Measurements from ENCODE around the gene DYNLT2B. TPM values are rescaled to one million over a fixed set of nuclear protein-coding genes. Genes with fewer than 3 reads are reported as not detected.
"Not testable (repeated sequence)": the region's sequence is repeated elsewhere in the genome, so short reads cannot be mapped to it uniquely, and the experiment has no call there.

Gene DYNLT2B
- 25.6 TPM for polyA plus RNA-seq (2012; ENCODE audit: missing spikeins)

DNA sequence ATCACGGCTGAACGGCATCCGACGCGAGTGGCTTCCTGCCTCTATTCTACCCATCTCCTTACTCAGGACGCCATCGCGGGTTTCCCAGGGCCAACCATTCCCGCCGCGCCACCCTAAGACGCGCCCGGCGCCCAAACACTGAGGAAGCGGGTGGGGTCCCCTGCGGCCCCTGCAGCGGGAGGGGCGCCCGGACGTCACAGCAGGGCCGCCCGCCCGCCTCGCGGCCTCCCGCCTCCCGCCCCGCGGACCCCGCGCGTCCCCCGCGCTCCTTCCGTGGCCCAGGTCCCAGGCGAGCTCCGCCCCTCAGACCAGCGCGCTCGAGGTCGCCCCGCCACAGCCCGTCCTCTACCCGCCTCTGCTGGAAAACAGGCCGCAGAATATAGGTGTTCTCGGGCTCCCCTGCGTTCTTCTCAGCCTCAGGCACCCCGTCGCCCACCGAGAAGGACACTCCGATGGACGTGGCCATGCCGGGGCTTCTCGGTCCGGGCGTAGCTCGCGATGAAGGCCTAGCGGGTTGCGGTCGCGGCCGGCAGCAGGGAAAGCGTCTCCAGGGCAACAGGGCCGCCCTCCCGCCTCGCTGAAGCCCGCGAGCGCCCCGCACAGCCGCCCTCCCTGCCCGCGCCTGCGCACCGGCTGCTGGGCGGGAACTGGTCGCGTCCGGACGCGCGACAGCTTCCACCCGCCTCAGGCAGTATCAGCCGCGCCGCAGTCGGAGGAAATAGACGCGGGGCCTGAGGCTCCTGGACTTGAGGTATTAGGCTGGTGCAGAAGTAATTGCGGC is at the start of gene DYNLT2B:
Gene DYNLT2B (minus strand): TSS at position 554 of the 781 bp plus-strand sequence. CDS start 88 bp downstream, at position 466.
- FAIRE-seq (peak; percentile 84), DNase-seq (ENCODE audit: insufficient read length) (peak; percentile 98)
- peak; percentile 89 for TF ChIP-seq POLR2A (IDR thresholded peaks at IDR 0.05; ENCODE audit: low read depth, low read length)
- peak; percentile 74; the same call in 1 of the 2 replicates for TF ChIP-seq POLR2AphosphoS5 (IDR thresholded peaks at IDR 0.05; ENCODE audit: low read depth, low read length)
- peak; percentile 86 for TF ChIP-seq TAF1 (IDR thresholded peaks at IDR 0.05; ENCODE audit: borderline replicate concordance, low read depth, low read length)

DNA sequence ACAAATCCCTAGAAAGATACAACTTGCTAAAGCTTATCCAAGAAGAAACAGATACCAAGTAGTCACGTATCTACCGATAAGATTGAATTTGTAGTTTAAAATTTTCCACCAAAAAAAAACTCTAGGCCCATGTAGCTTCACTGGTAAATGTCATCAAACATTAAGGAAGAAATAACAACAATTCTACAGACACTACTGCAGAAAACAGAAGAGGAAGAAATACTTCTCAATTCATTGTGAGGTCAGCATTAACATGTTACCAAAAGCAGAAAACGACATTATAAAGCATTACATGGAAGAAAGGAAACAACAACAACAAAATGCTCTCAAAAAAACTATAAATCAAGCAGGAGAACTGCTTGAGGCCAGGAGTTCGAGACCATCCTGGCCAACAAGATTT is 47.7 kb upstream of the DYNLT2B start:
- TF ChIP-seq TAF1 (IDR thresholded peaks at IDR 0.05; ENCODE audit: borderline replicate concordance, low read depth, low read length) (no peak), POLR2AphosphoS5 (IDR thresholded peaks at IDR 0.05; ENCODE audit: low read depth, low read length) (no peak), POLR2A (IDR thresholded peaks at IDR 0.05; ENCODE audit: low read depth, low read length) (no peak)
- no peak for FAIRE-seq
- DNase-seq (ENCODE audit: insufficient read length) = no peak

DNA sequence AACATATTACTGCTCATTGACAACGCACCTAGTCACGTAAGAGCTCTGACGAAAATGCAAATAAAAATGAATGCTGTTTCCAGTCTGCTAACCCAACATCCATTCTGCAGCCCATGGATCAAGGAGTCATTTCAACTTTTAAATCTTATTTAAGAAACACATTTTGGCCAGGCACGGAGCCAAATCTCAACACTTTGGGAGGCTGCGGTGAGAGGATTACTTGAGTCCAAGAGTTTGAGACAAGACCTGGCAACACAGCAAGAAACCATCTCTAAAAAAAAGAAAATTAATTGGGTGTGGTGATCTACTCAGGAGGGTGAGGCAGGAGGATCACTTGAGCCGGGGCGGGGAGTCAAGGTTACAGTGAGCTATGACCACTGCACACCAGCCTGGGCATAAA is 42.5 kb upstream of the DYNLT2B start:
- DNase-seq (ENCODE audit: insufficient read length) (no peak), FAIRE-seq (no peak)
- TF ChIP-seq POLR2AphosphoS5 (IDR thresholded peaks at IDR 0.05; ENCODE audit: low read depth, low read length) = no peak
- TF ChIP-seq POLR2A (IDR thresholded peaks at IDR 0.05; ENCODE audit: low read depth, low read length) = no peak
- TF ChIP-seq TAF1 (IDR thresholded peaks at IDR 0.05; ENCODE audit: borderline replicate concordance, low read depth, low read length) = no peak

DNA sequence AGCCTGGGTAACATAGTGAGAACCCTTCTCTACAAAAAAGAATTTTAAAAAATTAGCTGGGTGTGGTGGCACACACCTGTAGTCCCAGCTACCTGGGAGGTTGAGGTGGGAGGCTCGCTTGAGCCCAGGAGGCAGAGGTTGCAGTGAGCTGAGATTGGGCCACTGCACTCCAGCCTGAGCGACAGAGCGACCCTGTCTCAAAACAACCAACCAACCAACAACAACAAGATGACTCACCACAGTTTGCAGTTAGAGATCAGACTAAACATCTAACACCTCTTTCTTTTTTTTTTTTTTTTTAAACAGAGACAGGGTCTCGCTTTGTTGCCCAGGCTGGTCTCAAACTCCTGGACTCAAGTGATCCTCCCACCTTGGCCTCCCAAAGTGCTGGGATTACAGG is 40.5 kb upstream of the DYNLT2B start:
- FAIRE-seq; DNase-seq (ENCODE audit: insufficient read length): not testable (repeated sequence)

DNA sequence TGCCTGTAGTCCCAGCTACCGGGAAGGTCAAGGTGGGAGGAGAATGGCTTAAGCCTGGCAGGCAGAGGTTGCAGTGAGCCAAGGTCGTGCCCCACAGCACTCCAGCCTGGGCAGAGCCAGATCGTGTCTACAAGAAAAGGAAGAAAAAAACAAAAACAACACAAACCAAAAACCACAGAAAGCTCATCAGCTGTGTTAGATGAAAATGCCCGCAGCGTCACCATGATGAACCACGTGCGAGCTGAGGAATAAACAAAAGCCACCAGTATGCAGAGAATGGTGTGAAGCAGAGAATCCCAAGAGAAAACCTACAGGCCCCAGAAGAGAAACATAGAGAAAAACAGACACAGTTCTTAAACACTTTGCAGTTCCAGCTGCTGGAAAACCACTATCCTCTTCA is 39.9 kb upstream of the DYNLT2B start:
- no peak for FAIRE-seq
- DNase-seq (ENCODE audit: insufficient read length) = no peak
- TF ChIP-seq TAF1 (IDR thresholded peaks at IDR 0.05; ENCODE audit: borderline replicate concordance, low read depth, low read length) = no peak
- no peak for TF ChIP-seq POLR2AphosphoS5 (IDR thresholded peaks at IDR 0.05; ENCODE audit: low read depth, low read length)
- TF ChIP-seq POLR2A (IDR thresholded peaks at IDR 0.05; ENCODE audit: low read depth, low read length) = no peak

DNA sequence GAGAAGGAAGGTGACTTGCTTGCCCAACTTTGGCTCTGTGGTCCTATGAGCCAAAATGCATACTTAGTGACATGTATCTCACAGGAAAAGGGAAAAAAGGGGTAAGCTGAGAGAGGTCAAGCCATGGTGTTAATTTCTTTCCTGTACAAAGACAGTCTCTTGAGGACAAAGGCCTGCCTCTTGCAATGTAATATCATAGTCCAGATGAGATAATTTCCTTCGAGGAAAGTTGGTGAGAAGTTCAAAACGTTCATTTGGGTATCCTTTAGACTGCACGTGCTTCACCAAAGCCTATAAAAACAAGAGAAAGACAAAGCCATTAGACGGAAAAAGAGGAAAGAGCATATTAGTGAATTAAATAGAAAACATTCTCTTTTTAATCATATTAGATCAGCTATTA is 38.5 kb upstream of the DYNLT2B start:
- TF ChIP-seq POLR2A (IDR thresholded peaks at IDR 0.05; ENCODE audit: low read depth, low read length) (no peak), TAF1 (IDR thresholded peaks at IDR 0.05; ENCODE audit: borderline replicate concordance, low read depth, low read length) (no peak), POLR2AphosphoS5 (IDR thresholded peaks at IDR 0.05; ENCODE audit: low read depth, low read length) (no peak)
- FAIRE-seq (no peak), DNase-seq (ENCODE audit: insufficient read length) (no peak)

DNA sequence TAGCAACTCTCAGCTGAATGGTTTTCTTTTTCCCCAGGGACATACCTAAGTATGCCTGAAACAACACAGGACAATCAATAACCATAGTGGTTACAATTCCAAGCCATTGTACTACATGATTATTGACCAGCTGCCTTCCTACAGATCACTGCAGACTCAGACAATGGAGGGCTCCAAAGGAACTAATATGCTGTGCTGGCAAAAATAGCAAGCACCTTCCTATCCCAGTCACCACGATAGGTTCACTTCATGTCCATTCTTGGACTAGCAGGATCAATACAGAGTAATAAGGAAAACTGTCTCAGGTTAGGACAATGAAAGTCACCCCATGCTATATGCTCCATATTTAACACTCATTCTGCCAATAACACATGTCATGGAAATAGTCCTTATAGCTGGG is 37.6 kb upstream of the DYNLT2B start:
- no peak for TF ChIP-seq POLR2AphosphoS5 (IDR thresholded peaks at IDR 0.05; ENCODE audit: low read depth, low read length)
- no peak for TF ChIP-seq POLR2A (IDR thresholded peaks at IDR 0.05; ENCODE audit: low read depth, low read length)
- no peak for TF ChIP-seq TAF1 (IDR thresholded peaks at IDR 0.05; ENCODE audit: borderline replicate concordance, low read depth, low read length)
- FAIRE-seq = no peak
- DNase-seq (ENCODE audit: insufficient read length) = no peak

DNA sequence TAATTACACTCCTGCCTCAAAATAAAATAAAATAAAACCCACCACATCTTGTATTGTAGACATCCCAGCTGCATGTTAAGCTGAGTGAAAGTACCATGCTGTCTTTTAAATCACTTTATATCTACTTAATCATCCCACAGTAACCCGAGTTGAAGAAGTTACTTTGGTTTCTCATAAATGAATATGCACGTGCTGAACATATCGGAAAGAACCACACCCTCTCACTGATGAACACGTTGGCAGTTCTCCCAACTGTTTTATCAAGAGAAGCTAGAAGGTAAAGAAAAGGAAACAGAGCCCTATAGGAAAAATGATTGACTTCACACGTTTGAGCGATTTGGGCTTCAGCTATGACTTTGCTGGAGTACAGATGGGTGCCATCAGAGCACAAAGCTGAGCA is 36.1 kb upstream of the DYNLT2B start:
- no peak for FAIRE-seq
- DNase-seq (ENCODE audit: insufficient read length) = no peak
- no peak for TF ChIP-seq POLR2AphosphoS5 (IDR thresholded peaks at IDR 0.05; ENCODE audit: low read depth, low read length)
- TF ChIP-seq TAF1 (IDR thresholded peaks at IDR 0.05; ENCODE audit: borderline replicate concordance, low read depth, low read length) = no peak
- no peak for TF ChIP-seq POLR2A (IDR thresholded peaks at IDR 0.05; ENCODE audit: low read depth, low read length)

DNA sequence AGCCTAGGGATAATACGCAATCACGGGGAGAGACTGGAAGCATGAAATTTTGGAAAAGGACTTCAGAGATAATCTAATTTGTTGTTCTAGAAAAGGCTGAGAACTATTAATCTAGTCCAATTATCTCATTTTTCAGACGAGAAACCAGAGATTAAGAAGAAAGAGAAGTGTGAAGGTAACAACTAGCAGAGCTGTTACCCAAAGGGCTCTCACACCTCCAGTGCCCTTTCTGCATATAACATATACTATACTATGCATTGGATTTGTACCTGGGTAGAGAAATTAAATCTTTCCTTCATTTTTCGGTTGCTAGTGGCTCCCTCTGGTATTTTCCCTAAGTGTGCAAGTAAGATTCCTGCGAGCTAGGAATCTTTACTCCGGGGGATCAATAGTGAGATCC is 33.5 kb upstream of the DYNLT2B start:
- no peak for DNase-seq (ENCODE audit: insufficient read length)
- TF ChIP-seq TAF1 (IDR thresholded peaks at IDR 0.05; ENCODE audit: borderline replicate concordance, low read depth, low read length) = no peak
- no peak for TF ChIP-seq POLR2AphosphoS5 (IDR thresholded peaks at IDR 0.05; ENCODE audit: low read depth, low read length)
- no peak for TF ChIP-seq POLR2A (IDR thresholded peaks at IDR 0.05; ENCODE audit: low read depth, low read length)
- no peak for FAIRE-seq

DNA sequence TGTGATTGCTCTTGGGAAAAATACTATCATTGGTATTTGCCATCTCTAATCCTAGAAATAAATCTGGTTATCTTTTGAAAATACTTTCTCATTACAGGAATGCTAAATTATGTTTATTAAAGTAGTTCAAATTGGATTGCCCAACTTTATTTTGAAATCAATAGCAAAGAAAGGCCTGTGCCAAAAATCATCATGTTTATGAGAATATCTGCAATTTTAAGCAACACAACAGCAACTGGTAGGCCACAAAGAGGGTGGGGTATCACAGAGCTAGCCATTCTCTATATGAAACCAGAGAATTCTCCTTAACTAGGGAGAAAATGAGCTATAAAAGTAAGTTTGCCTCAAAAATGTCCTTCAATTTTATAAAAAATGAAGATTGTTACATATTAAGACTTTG is 32.0 kb upstream of the DYNLT2B start:
- no peak for DNase-seq (ENCODE audit: insufficient read length)
- TF ChIP-seq POLR2A (IDR thresholded peaks at IDR 0.05; ENCODE audit: low read depth, low read length) (no peak), POLR2AphosphoS5 (IDR thresholded peaks at IDR 0.05; ENCODE audit: low read depth, low read length) (no peak)
- FAIRE-seq = no peak

DNA sequence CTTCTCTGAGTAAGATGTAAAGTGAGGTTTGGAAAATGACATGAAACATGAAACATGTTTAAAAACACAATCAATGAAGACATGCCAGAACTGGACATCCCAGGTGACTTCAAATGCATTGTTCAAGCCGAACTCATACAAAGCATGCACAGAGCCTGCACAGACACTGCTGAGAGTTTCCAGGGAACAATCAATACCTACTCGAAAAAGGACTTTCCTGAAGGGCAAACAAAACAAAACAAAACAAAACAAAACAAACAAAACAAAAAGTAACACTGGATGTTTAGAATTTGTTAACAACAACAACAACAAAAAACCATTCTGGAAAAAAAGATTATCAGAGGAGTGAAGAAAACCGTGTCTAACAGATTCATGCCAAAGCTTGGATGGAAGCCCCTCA is 30.7 kb upstream of the DYNLT2B start:
- FAIRE-seq (no peak), DNase-seq (ENCODE audit: insufficient read length) (no peak)
- TF ChIP-seq POLR2A (IDR thresholded peaks at IDR 0.05; ENCODE audit: low read depth, low read length) = no peak
- TF ChIP-seq POLR2AphosphoS5 (IDR thresholded peaks at IDR 0.05; ENCODE audit: low read depth, low read length) = no peak
- TF ChIP-seq TAF1 (IDR thresholded peaks at IDR 0.05; ENCODE audit: borderline replicate concordance, low read depth, low read length) = no peak

DNA sequence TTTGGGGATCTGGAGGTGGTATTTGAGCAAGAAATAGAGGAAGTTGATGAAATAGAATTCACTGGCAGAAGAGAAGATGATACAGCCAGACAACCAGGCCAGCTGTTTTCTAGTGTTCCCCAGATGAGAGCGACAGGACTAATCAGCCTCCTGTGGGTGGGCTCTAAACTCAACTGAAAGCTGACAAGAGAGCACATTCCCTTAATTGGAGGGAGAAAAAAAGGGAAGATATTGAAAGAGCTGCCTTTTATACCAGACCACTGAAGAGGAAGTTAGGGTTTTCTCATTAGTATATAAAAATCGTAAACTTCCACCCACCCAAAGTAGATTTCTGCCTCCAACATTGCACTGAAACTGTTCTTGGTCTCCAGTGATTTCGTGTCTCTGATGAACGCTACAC is 26.6 kb upstream of the DYNLT2B start:
- no peak for TF ChIP-seq POLR2AphosphoS5 (IDR thresholded peaks at IDR 0.05; ENCODE audit: low read depth, low read length)
- no peak for TF ChIP-seq TAF1 (IDR thresholded peaks at IDR 0.05; ENCODE audit: borderline replicate concordance, low read depth, low read length)
- TF ChIP-seq POLR2A (IDR thresholded peaks at IDR 0.05; ENCODE audit: low read depth, low read length) = no peak
- DNase-seq (ENCODE audit: insufficient read length) = no peak
- FAIRE-seq = no peak

DNA sequence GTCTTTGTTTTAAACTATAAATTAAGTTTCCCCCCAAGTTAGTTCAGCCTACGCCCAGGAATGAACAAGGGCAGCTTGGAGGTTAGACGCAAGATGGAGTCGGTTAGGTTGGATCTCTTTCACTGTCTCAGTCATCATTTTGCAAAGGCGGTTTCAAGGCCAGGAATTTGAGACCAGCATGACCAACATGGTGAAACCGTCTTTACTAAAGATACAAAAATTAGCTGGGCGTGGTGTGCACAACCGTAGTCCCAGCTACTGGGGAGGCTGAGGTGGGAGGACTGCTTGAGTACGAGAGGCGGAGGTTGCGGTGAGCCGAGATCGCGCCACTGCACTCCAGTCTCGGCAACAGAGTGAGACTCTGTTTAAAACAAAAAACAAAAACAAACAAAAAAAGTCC is 25.9 kb upstream of the DYNLT2B start:
- not testable (repeated sequence) for FAIRE-seq; DNase-seq (ENCODE audit: insufficient read length)

Measured in GM12892 (cell line).